MCF 10A (cell line): ENCODE data around the gene CLEC5A. TPM values are rescaled to one million over a fixed set of nuclear protein-coding genes. Genes with fewer than 3 reads are reported as not detected.
"Not testable (repeated sequence)": the region's sequence is repeated elsewhere in the genome, so short reads cannot be mapped to it uniquely, and the experiment has no call there.

Source experiments
- BruUV-seq: library from RNA; stranded (reverse); fragments of 400-500 nt; replicated peaks from 2 replicates; lab custom pipeline; 2021; lab: Mats Ljungman, UMichigan
- CTCF ChIA-PET: fragments of 300-600 bp; sonication (Branson Sonifier 250); formaldehyde crosslinking; extraction: SDS; loops from one replicate; lab custom pipeline; 2021; ENCODE audit warnings: antibody characterized with exemption, inconsistent platforms; lab: Yijun Ruan, JAX
- POLR2A ChIA-PET: fragments of 300-600, 350-650 bp; sonication (Branson Sonifier 250); formaldehyde crosslinking; extraction: SDS; loops from one replicate; lab custom pipeline; 2020; ENCODE audit warnings: antibody characterized with exemption, inconsistent platforms; lab: Yijun Ruan, JAX
- DNase-seq: peaks from one replicate; pipeline ENCODE4 v3.0.0-alpha.2; 2018; ENCODE audit not compliant: unreplicated experiment
- H3K27ac Mint-ChIP-seq: one replicate; pipeline ENCODE4 v1.8.0; 2022; ENCODE audit warnings: mild to moderate bottlenecking, low read depth, mixed read lengths; ENCODE audit not compliant: unreplicated experiment
- H3K27me3 Mint-ChIP-seq: one replicate; pipeline ENCODE4 v1.8.0; 2022; ENCODE audit warnings: mixed read lengths; ENCODE audit not compliant: insufficient read depth, unreplicated experiment
- H3K36me3 Mint-ChIP-seq: one replicate; pipeline ENCODE4 v1.8.0; 2022; ENCODE audit warnings: mild to moderate bottlenecking, moderate library complexity, mixed read lengths; ENCODE audit not compliant: insufficient read depth, unreplicated experiment
- H3K4me1 Mint-ChIP-seq: one replicate; pipeline ENCODE4 v1.8.0; 2022; ENCODE audit warnings: mixed read lengths; ENCODE audit not compliant: insufficient read depth, unreplicated experiment
- H3K4me3 Mint-ChIP-seq: one replicate; pipeline ENCODE4 v1.8.0; 2022; ENCODE audit warnings: mild to moderate bottlenecking, moderate library complexity, mixed read lengths; ENCODE audit not compliant: unreplicated experiment
- H3K9me3 Mint-ChIP-seq: one replicate; pipeline ENCODE4 v1.8.0; 2022; ENCODE audit warnings: mixed read lengths; ENCODE audit not compliant: unreplicated experiment
- CTCF ChIP-seq: fragments of 200-600 bp; IDR thresholded peaks from one replicate; pipeline ENCODE4 v1.8.0; 2022; ENCODE audit warnings: antibody characterized with exemption, mild to moderate bottlenecking; ENCODE audit not compliant: unreplicated experiment
- intact Hi-C: fragments of 100-400 bp; cut with micrococcal nuclease; formaldehyde crosslinking; loops from 2 replicates; pipeline ENCODE4 v1.14.1; 2022
- total RNA-seq: library from RNA; stranded (reverse); gene quantifications from 2 replicates; pipeline ENCODE4 v1.2.3, GENCODE V29; 2022

The CLEC5A gene
- total RNA-seq, 1 experiment from 2014 or later: not detected

- Mint-ChIP-seq H3K36me3 (no peaks in the 10 kb centered on the region), H3K4me3 (no peak overlapping the region), H3K27ac (no peak overlapping the region), H3K9me3 (no peaks in the 10 kb centered on the region), H3K4me1 (no peaks in the 10 kb centered on the region), H3K27me3 (no peaks in the 10 kb centered on the region)
- intact Hi-C loops: no loop called here
- ChIA-PET CTCF (interaction anchor here (2.5 kb wide), 1 partner anchor 15 kb away, joined by 16 read pairs; no protein-coding TSS in a partner anchor), POLR2A (no interaction called here)
- no peak for TF ChIP-seq CTCF
- no TSS peak for BruUV-seq
- DNase-seq: no peak
Observed at GRCh38 chr7:141991140-141991539, 44.4 kb upstream of the CLEC5A start.

GRCh38 chr7:141990011-141990725 is 43.4 kb upstream of the CLEC5A start:
- ChIA-PET POLR2A (no interaction called here), CTCF (no interaction called here)
- Mint-ChIP-seq H3K4me3 (no peak overlapping the region), H3K4me1 (no peaks in the 10 kb centered on the region), H3K27ac (no peak overlapping the region), H3K36me3 (no peaks in the 10 kb centered on the region), H3K9me3 (no peaks in the 10 kb centered on the region), H3K27me3 (no peaks in the 10 kb centered on the region)
- intact Hi-C loops: no loop called here
- no peak for TF ChIP-seq CTCF
- DNase-seq: no peak
- no TSS peak for BruUV-seq

GRCh38 chr7:141987803-141988202 is 41.0 kb upstream of the CLEC5A start:
- POLR2A ChIA-PET, H3K27me3 Mint-ChIP-seq, H3K27ac Mint-ChIP-seq, DNase-seq, H3K4me3 Mint-ChIP-seq, intact Hi-C loops, BruUV-seq, H3K9me3 Mint-ChIP-seq, H3K4me1 Mint-ChIP-seq, H3K36me3 Mint-ChIP-seq: not testable (repeated sequence)
- CTCF ChIA-PET: interaction anchor here (0.6 to 1.0 kb wide), 3 partner anchors 12 to 24 kb away, joined by 3 to 5 read pairs (median 3); no protein-coding TSS in a partner anchor

- Mint-ChIP-seq H3K4me1 (no peaks in the 10 kb centered on the region), H3K4me3 (no peak overlapping the region), H3K27ac (no peak overlapping the region), H3K27me3 (no peaks in the 10 kb centered on the region), H3K9me3 (no peaks in the 10 kb centered on the region), H3K36me3 (no peaks in the 10 kb centered on the region)
- ChIA-PET POLR2A (no interaction called here), CTCF (interaction anchor here (0.7 to 1.0 kb wide), 2 partner anchors 11 to 83 kb away, joined by 3 to 5 read pairs; no protein-coding TSS in a partner anchor)
- intact Hi-C loops: no loop called here
- no peak for DNase-seq
- no TSS peak for BruUV-seq
- TF ChIP-seq CTCF: no peak
Observed at GRCh38 chr7:141986923-141987322, 40.1 kb upstream of the CLEC5A start.

- H3K4me3 Mint-ChIP-seq, intact Hi-C loops, DNase-seq, H3K27ac Mint-ChIP-seq, H3K36me3 Mint-ChIP-seq, H3K27me3 Mint-ChIP-seq, H3K4me1 Mint-ChIP-seq, POLR2A ChIA-PET, BruUV-seq, H3K9me3 Mint-ChIP-seq: not testable (repeated sequence)
- CTCF ChIA-PET: interaction anchor here (1.1 to 1.3 kb wide), 2 partner anchors 9 to 11 kb away, joined by 6 to 10 read pairs; no protein-coding TSS in a partner anchor
Observed at GRCh38 chr7:141985926-141986325, 39.2 kb upstream of the CLEC5A start.
